Thyroid gland (tissue), 4 donors: ENCODE results near the gene KRTAP5-8.

Experiments
- CTCF ChIP-seq, 6 experiments: fragments of 200-600 bp in 3 of 6; fragments of 450-650 bp in 3 of 6; sonication (generic) in 3 of 6; IDR thresholded peaks; one replicate each; pipeline ENCODE4 v1.5.1; 2016 to 2019; ENCODE audit warnings: antibody characterized with exemption in 6 of 6, mild to moderate bottlenecking in 2 of 6, inconsistent platforms in 1 of 6, moderate library complexity in 1 of 6
- POLR2A ChIP-seq, 2 donors: fragments of 450-650 bp; IDR thresholded peaks; one replicate each; pipeline ENCODE4 v1.6.1; 2017; ENCODE audit warnings: antibody characterized with exemption in 2 of 2, mild to moderate bottlenecking in 2 of 2, moderate library complexity in 1 of 2

- TF ChIP-seq CTCF (IDR thresholded peaks at IDR 0.05) (no peak), POLR2A (IDR thresholded peaks at IDR 0.05) (no peak)
Measured at GRCh38 chr11:71557257-71557656, 19.4 kb downstream of the KRTAP5-8 start.
